Thoracic aorta (tissue), 2 donors: ENCODE data around the gene TMEM219. TPM values are rescaled to one million over a fixed set of nuclear protein-coding genes. Genes with fewer than 3 reads are reported as not detected.

Experiments used
- ATAC-seq: fragments of 150-250 bp; one replicate; pipeline ENCODE4 v1.8.0; 2017; ENCODE audit warnings: low read depth; ENCODE audit not compliant: insufficient number of reproducible peaks, low FRiP score
- DNase-seq: peaks from one replicate; pipeline ENCODE4 v3.0.0-alpha.2; 2020; ENCODE audit warnings: low spot score
- H3K27ac ChIP-seq, 2 donors: fragments of 200-600 bp; sonication (generic); 1 replicate in 1 of 2; 2 replicates in 1 of 2; pipeline ENCODE4 v1.5.1; 2016; ENCODE audit warnings: mild to moderate bottlenecking in 2 of 2, moderate library complexity in 2 of 2
- H3K27me3 ChIP-seq: fragments of 200-600 bp; sonication (generic); replicated peaks from 2 replicates; pipeline ENCODE4 v1.6.0; 2016; ENCODE audit warnings: mild to moderate bottlenecking; ENCODE audit not compliant: insufficient read depth
- H3K36me3 ChIP-seq: fragments of 200-600 bp; sonication (generic); one replicate; pipeline ENCODE4 v1.5.1; 2016
- H3K4me1 ChIP-seq, 2 donors: fragments of 200-600 bp; sonication (generic); 1 replicate in 1 of 2; 2 replicates in 1 of 2; pipeline versions ENCODE4 v1.5.1 to v1.6.0; 2016; ENCODE audit warnings: low read depth in 2 of 2, mild to moderate bottlenecking in 1 of 2; ENCODE audit not compliant: control insufficient read depth in 1 of 2
- H3K4me3 ChIP-seq: fragments of 200-600 bp; sonication (generic); 2 replicates; pipeline ENCODE4 v1.5.1; 2016; ENCODE audit warnings: mild to moderate bottlenecking
- H3K9me3 ChIP-seq: fragments of 200-600 bp; sonication (generic); 2 replicates; pipeline ENCODE4 v1.5.1; 2016
- CTCF ChIP-seq: fragments of 200-600 bp; sonication (generic); IDR thresholded peaks from one replicate; pipeline ENCODE4 v1.5.1; 2019; ENCODE audit warnings: antibody characterized with exemption
- total RNA-seq, 2 donors: library from RNA; depleted of rRNA; stranded (reverse); fragments of >200 nt; gene quantifications; one replicate each; pipeline versions ENCODE4 v1.1.0 to v1.2.3, GENCODE V29; 2016

Gene TMEM219
- total RNA-seq, 2 donors from 2014 or later: 79.7 to 161 TPM

- no peaks in the 10 kb centered on the region for H3K9me3 ChIP-seq
- H3K4me3 ChIP-seq: no peak overlapping the region
- peaks cover 7% of the 10 kb centered on the region for H3K27me3 ChIP-seq
- H3K27ac ChIP-seq: no peak overlapping the region
- TF ChIP-seq CTCF: no peak
- peaks cover 7% of the 10 kb centered on the region for H3K36me3 ChIP-seq
- no peak for DNase-seq
- ATAC-seq: no peak
- peaks cover 7 to 13% of the 10 kb centered on the region in 2 donors for H3K4me1 ChIP-seq
These were observed 44.2 kb downstream of the TMEM219 start for GRCh38 chr16:30006095-30006473.

- no peak overlapping the region for H3K4me3 ChIP-seq
- H3K36me3 ChIP-seq: peaks cover under 1% of the 10 kb centered on the region
- ATAC-seq: no peak
- H3K9me3 ChIP-seq: no peaks in the 10 kb centered on the region
- peaks cover 14% of the 10 kb centered on the region for H3K27me3 ChIP-seq
- no peak for TF ChIP-seq CTCF
- no peak for DNase-seq
- H3K4me1 ChIP-seq: peaks cover 11 to 20% of the 10 kb centered on the region in 2 donors
- no peak overlapping the region for H3K27ac ChIP-seq
These were observed 44.9 kb downstream of the TMEM219 start for GRCh38 chr16:30006659-30007377.

- no peak for ATAC-seq
- Histone ChIP-seq H3K4me1 (peaks cover 11 to 25% of the 10 kb centered on the region in 2 donors), H3K9me3 (no peaks in the 10 kb centered on the region), H3K27me3 (peaks cover 15% of the 10 kb centered on the region), H3K36me3 (no peaks in the 10 kb centered on the region), H3K4me3 (no peak overlapping the region), H3K27ac (no peak overlapping the region)
- no peak for TF ChIP-seq CTCF
- no peak for DNase-seq
These were observed 45.6 kb downstream of the TMEM219 start for GRCh38 chr16:30007378-30007895.

GRCh38 chr16:30009085-30009862, 47.4 kb downstream of the TMEM219 start:
- Histone ChIP-seq H3K27me3 (peaks cover 15% of the 10 kb centered on the region), H3K36me3 (no peaks in the 10 kb centered on the region), H3K4me3 (no peak overlapping the region), H3K9me3 (no peaks in the 10 kb centered on the region), H3K27ac (no peak overlapping the region), H3K4me1 (peaks cover 11 to 25% of the 10 kb centered on the region in 2 donors)
- ATAC-seq (no peak), DNase-seq (no peak)
- TF ChIP-seq CTCF: no peak
